Uterus (tissue), 2 donors: ENCODE measurements around the gene ATXN2L.

Experiments
- POLR2A ChIP-seq, 2 donors: fragments of 450-650 bp; IDR thresholded peaks; one replicate each; pipeline ENCODE4 v1.6.1; 2016; ENCODE audit warnings: antibody characterized with exemption in 2 of 2, mild to moderate bottlenecking in 1 of 2, moderate library complexity in 1 of 2
- TF ChIP-seq, protein P1 (sequence below), 4 experiments: fragments of 200-600 bp in 2 of 4; fragments of 450-650 bp in 2 of 4; sonication (generic) in 2 of 4; IDR thresholded peaks; one replicate each; pipeline ENCODE4 v1.5.1; 2016 to 2019; ENCODE audit warnings: antibody characterized with exemption in 4 of 4, mild to moderate bottlenecking in 2 of 4, moderate library complexity in 1 of 4

DNA sequence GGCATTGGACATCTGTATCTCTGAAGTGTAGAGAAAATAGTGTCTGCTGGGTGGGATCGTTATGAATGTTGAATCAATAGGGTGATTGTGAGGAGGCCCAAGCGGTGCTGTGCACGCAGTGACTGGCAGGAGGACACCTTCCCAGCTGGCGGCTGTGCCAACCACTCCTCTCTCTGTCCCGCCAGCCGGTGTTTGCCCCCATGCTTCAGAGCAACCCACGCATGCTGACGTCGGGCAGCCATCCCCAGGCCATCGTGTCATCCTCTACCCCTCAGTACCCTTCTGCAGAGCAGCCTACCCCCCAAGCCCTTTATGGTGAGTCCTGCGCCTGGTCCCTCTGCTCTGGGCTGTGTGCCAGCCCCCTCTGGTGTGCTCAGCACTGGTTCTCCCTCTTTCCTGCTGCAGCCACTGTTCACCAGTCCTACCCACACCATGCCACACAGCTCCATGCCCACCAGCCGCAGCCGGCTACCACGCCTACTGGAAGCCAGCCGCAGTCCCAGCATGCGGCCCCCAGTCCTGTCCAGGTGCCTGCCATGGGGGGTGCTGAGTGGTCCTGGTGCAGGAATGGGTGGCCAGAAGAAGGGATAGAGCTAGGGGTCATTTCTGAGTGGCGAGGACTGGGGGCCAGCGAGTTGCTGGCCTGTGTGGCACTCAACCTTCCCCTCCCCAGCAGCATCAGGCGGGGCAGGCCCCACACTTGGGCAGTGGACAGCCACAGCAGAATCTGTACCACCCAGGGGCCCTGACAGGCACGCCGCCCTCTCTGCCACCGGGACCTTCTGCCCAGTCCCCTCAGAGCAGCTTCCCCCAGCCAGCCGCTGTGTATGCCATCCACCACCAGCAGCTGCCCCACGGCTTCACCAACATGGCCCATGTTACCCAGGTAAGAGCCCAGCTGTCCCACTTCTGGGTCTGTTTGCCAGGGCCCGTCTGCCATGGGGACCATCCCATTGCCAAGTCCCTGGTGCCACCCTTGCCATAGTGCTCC is 12.4 kb downstream of the ATXN2L start:
- TF ChIP-seq, protein P1, sequence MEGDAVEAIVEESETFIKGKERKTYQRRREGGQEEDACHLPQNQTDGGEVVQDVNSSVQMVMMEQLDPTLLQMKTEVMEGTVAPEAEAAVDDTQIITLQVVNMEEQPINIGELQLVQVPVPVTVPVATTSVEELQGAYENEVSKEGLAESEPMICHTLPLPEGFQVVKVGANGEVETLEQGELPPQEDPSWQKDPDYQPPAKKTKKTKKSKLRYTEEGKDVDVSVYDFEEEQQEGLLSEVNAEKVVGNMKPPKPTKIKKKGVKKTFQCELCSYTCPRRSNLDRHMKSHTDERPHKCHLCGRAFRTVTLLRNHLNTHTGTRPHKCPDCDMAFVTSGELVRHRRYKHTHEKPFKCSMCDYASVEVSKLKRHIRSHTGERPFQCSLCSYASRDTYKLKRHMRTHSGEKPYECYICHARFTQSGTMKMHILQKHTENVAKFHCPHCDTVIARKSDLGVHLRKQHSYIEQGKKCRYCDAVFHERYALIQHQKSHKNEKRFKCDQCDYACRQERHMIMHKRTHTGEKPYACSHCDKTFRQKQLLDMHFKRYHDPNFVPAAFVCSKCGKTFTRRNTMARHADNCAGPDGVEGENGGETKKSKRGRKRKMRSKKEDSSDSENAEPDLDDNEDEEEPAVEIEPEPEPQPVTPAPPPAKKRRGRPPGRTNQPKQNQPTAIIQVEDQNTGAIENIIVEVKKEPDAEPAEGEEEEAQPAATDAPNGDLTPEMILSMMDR (IDR thresholded peaks at IDR 0.05), result no peak
- no peak for TF ChIP-seq POLR2A (IDR thresholded peaks at IDR 0.05)
